Measurements from ENCODE around the gene RHBDD1.

GRCh38 chr2:226847511-226847910 lies 11.7 kb downstream of the RHBDD1 start:
- no peak for TF ChIP-seq CTCF (conservative IDR thresholded peaks at IDR 0.05)
- TF ChIP-seq ZFX (IDR thresholded peaks at IDR 0.05): no peak
